Measurements from ENCODE around the gene CIAO2A. TPM values are rescaled to one million over a fixed set of nuclear protein-coding genes. Genes with fewer than 3 reads are reported as not detected.

CIAO2A gene
- total RNA-seq, 2 experiments from 2014 or later, result 78.1 to 78.8 TPM

- POLR2A ChIA-PET, result no interaction called here
- CTCF ChIA-PET, result interaction anchor here (1.9 kb wide), 1 partner anchor 106 kb away, joined by 5 read pairs; no protein-coding TSS in a partner anchor
These were observed 42.0 kb downstream of the CIAO2A start for GRCh38 chr15:64051407-64052259.

DNA sequence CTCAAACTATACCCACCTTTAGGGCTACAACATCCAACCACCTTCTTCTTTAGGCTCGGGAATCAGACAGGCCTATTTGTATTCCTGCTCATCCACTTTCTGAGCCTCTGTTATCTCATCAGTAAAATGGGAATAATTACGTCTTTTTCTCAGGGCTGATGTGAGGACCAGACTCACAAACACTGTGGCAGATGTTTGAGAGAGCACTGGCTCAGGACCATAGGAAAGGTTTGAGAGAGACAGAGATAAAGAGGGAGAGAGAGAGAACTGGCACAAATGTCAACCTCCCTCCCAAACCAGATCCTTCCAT is 42.6 kb downstream of the CIAO2A start:
- CTCF ChIA-PET, result interaction anchor here (1.4 to 1.9 kb wide), 2 partner anchors 13 to 106 kb away, joined by 5 read pairs; no protein-coding TSS in a partner anchor
- POLR2A ChIA-PET, result no interaction called here

GRCh38 chr15:64050281-64051092 is 43.2 kb downstream of the CIAO2A start:
- ChIA-PET CTCF (interaction anchor here (0.8 to 1.9 kb wide), 3 partner anchors 13 to 298 kb away, joined by 4 to 5 read pairs (median 5); no protein-coding TSS in a partner anchor), POLR2A (no interaction called here)

- POLR2A ChIA-PET, result no interaction called here
- CTCF ChIA-PET, result no interaction called here
These were observed 44.7 kb downstream of the CIAO2A start for GRCh38 chr15:64048781-64049460.

DNA sequence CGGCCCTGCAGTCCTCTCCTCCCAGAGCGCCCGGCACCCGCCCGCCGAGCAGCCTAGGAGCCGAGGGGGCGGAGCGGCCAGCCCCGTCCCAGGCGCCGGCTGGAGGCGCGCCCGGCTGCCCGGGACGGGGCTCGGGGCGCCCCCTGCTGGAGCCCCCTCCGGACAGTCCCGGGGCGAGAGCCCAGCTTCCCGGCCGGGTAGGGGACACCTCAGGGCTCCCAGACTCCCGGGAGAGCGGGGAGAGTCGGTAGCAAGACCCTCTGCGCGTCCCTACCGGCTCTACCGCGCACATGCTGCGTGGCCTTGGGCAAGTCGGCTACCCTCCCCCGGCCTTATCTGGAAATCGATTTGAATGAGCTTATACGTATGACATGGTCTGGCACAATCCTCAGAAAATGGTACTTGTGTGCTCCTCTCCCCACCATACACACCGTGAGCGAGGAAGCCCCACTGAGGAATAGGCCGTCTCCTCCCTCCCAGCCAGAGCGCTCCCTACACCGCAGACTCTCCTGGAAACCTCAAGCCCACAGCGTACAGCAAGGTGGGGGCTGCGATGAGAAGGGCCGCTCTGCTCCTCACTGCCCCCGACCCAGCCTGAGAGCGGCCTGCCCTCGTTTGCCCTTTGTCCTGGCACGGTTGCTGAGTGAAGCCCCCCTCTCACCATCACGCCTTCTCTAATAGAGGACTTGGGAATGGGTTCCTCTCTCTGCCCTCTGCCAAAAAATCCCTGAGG is 47.1 kb downstream of the CIAO2A start, which contains the start of gene DAPK2:
Gene DAPK2 (minus strand): TSS at position 65 of the 733 bp plus-strand sequence. CDS start 6,224 bp downstream, outside the sequence.
- CTCF ChIA-PET, result interaction anchor here (0.7 to 3.0 kb wide), 19 partner anchors 11 to 339 kb away, joined by 3 to 24 read pairs (median 5); no protein-coding TSS in a partner anchor
- POLR2A ChIA-PET, result interaction anchor here (0.9 to 1.2 kb wide), 5 partner anchors 36 to 294 kb away, joined by 3 to 5 read pairs (median 3); partner anchors contain the start of gene CIAO2A

GRCh38 chr15:64045774-64046420 is 47.7 kb downstream of the CIAO2A start:
- ChIA-PET POLR2A (interaction anchor here (0.9 to 1.2 kb wide), 4 partner anchors 35 to 293 kb away, joined by 3 to 5 read pairs (median 4); no protein-coding TSS in a partner anchor), CTCF (interaction anchor here (0.5 to 3.0 kb wide), 22 partner anchors 10 to 580 kb away, joined by 3 to 24 read pairs (median 5); partner anchors contain the start of gene HERC1)

- CTCF ChIA-PET, result interaction anchor here (0.6 to 3.0 kb wide), 6 partner anchors 16 to 212 kb away, joined by 3 to 24 read pairs (median 6); partner anchors contain the start of gene HERC1
- POLR2A ChIA-PET, result no interaction called here
These were observed 48.6 kb downstream of the CIAO2A start for GRCh38 chr15:64045101-64045435.

DNA sequence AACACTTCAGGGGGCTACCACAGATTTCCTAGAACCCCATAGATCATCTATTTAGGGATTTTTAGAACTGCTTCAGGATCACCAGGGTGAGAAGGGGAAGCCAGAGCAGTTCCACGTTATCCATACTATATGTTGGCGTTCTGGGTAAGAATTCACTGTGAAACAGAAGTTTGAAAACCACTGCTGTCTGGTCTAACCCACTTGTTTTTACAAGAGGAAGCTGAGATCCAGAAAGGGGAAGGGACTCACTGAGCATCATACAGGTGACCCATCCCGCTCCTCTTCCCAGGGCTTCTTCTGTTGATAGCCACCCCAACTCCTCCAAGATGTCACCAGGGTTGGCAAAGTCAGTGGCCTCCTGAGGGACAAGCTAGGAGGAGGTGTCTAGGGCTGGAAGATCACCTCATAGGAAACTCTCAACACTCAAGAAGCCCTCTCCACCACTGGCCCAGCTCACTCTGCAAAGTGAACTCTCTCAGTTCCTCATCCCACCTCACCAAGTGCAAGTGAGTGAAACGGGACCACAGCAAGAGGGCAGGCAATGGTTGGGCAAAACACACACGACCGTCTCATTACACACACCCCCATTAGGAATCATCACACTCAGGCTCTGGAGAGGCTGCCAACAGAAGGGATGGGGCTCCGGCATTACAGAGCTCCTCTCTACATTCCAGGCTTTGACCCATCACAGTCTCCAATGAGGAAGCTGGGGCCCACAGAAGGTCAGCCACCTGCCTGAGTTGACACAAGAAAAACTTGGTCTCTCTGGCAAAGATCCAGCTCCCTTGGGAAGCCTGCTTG is 49.1 kb downstream of the CIAO2A start:
- CTCF ChIA-PET, result interaction anchor here (2.4 to 3.0 kb wide), 3 partner anchors 15 to 98 kb away, joined by 7 to 24 read pairs (median 13); no protein-coding TSS in a partner anchor
- POLR2A ChIA-PET, result no interaction called here

DNA sequence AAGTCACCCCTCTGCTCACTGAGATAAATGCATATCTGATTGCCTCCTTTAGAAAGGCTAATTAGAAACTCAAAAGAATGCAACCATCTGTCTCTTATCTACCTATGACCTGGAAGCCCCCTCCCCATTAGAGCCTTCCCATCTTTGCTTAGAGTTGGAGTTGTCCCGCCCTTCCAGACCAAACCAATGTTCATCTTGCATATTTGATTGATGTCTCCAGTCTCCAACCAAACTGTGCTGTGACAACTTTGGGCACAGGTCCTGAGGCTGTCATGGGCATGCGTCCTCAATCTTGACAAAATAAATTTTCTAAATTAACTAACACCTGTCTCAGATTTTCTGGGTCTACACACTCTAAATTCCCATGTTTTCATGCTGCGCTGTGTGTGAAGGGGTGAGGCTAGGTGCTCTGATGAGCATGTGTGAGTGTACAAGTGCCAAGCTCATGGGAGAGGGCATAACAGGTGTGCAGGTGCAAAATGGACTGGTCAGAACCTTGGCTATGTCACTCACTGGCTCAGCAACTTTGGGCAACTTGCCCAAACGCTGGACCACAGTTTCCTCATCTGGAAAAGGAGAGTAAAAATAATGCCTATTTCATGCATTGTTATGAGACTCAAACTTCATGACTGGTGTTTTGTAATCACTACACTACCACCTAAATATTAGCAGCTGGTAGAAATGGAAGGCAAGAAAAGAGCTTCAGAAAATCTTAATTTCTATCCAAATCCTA is 54.6 kb downstream of the CIAO2A start:
- POLR2A ChIA-PET, result interaction anchor here (0.5 kb wide), 1 partner anchor 48 kb away, joined by 4 read pairs; no protein-coding TSS in a partner anchor
- CTCF ChIA-PET, result interaction anchor here (1.2 to 2.5 kb wide), 3 partner anchors 10 to 144 kb away, joined by 3 to 9 read pairs (median 4); no protein-coding TSS in a partner anchor

DNA sequence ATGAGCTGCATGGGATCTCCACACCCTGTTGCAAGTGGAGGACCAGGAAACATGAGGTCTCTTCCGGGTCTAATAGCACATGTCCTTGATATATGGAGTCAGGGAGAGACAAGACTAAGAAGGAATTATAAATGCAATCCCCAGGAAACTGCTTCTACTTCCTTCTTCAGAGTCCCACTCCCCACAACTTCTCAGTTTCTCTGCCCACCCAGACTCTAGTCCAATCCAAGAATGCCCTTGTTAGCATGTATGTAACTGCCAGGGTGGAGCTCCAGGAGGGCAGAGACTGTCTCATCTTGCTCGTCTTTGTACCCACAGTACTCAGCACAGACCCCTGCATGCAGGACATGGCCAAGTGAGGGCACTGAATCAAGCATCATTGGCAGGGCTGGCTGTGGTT is 55.7 kb downstream of the CIAO2A start:
- CTCF ChIA-PET, result no interaction called here
- POLR2A ChIA-PET, result interaction anchor here (0.6 kb wide), 1 partner anchor 39 kb away, joined by 3 read pairs; no protein-coding TSS in a partner anchor

GRCh38 chr15:64037116-64037515 is 56.5 kb downstream of the CIAO2A start:
- ChIA-PET CTCF (interaction anchor here (2.8 kb wide), 1 partner anchor 10 kb away, joined by 10 read pairs; the partner anchor contains the start of gene DAPK2), POLR2A (no interaction called here)

DNA sequence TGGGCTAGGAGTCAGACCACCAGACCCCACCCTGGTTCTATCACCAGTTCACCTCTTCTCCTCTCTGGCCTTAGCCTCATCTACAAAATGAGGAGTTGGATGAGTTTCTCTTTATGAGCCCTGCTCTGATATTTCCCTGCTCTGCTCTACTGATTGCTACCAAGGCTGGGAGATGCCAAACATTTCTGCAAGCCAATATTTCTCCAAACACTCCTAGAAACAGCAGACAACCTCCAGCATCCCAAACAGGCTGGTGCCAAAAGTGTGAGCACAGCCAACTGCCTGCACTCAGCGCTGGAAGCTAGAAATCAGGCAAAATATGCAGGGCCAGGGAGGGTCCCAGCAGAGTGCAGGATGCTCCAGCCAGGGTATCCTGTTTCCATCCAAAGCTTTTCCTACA is 58.1 kb downstream of the CIAO2A start:
- POLR2A ChIA-PET, result no interaction called here
- CTCF ChIA-PET, result interaction anchor here (2.8 kb wide), 1 partner anchor 11 kb away, joined by 10 read pairs; the partner anchor contains the start of gene DAPK2

DNA sequence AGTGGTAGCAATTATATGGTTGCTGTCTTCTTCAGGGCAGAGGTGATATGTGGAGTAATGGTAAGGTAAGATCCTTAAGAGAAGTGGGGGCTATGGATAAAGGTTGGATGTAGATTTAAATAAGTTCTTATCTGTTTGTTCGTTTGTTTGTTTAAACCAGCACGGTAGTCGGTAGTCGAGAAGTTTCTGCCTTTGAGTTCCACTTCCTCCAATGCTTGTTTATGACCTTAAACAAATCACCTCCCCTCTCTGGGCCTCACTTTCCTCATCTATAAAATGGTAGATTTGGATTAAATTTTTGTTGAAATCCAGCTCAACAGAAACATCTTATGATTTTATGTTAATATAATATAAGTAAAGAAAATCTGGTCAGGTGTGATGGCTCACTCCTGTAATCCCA is 59.1 kb downstream of the CIAO2A start:
- ChIA-PET POLR2A (no interaction called here), CTCF (interaction anchor here (2.8 kb wide), 1 partner anchor 12 kb away, joined by 10 read pairs; the partner anchor contains the start of gene DAPK2)

- POLR2A ChIA-PET, result no interaction called here
- CTCF ChIA-PET, result no interaction called here
These were observed 61.3 kb downstream of the CIAO2A start for GRCh38 chr15:64032329-64032728.

DNA sequence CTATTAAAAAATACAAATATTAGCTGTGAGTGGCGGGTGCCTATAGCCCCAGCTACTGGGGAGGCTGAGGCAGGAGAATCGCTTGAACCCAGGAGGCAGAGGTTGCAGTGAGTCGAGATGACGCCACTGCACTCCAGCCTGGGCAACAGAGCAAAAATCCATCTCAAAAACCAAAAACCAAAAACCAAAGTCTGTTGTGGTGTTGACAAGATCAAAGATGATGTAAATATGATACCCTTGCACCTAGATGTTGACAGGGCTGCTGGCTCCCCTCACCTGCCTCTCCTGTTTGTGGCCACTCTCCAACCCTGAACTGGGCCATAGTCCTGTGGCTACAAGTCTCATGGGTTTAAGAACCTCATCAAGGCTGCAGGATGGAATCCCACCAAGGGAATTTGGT is 63.5 kb downstream of the CIAO2A start:
- CTCF ChIA-PET, result interaction anchor here (0.9 to 1.4 kb wide), 3 partner anchors 17 to 38 kb away, joined by 3 read pairs; no protein-coding TSS in a partner anchor
- POLR2A ChIA-PET, result interaction anchor here (0.8 to 0.9 kb wide), 2 partner anchors 20 to 60 kb away, joined by 4 to 5 read pairs; no protein-coding TSS in a partner anchor

DNA sequence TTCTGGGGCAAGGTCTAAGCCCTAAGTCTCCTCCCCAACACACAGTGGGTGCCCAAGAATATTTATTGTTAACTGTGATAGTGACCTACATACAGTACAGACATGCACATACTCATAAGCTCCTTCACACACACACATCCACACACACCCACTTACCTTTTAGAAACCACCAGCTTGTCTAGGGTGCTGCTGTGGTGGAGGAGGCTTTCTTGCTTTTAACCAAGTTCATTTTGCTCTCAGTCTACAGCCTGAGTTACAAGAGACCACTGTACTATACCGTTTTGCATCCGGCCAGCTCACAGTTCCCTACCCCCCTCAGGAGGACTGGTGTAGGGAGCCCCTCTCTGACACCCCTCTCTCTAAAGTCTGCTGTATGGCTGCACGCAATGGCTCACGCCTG is 64.0 kb downstream of the CIAO2A start:
- POLR2A ChIA-PET, result interaction anchor here (0.5 to 0.9 kb wide), 4 partner anchors 8 to 65 kb away, joined by 3 to 9 read pairs (median 4); no protein-coding TSS in a partner anchor

More for the DNA sequence above, 64.0 kb downstream of the CIAO2A start:
- CTCF ChIA-PET, result interaction anchor here (0.7 to 1.4 kb wide), 5 partner anchors 10 to 86 kb away, joined by 3 to 7 read pairs (median 3); partner anchors contain the start of gene DAPK2

Measured in activated CD8-positive, alpha-beta memory T cell treated with anti-CD3 and anti-CD28 coated beads for 36 hours (primary cell).